K562 (cell line): ENCODE data around the gene MPRIP. TPM values are rescaled to one million over a fixed set of nuclear protein-coding genes. Genes with fewer than 3 reads are reported as not detected.

Source experiments
- ATAC-seq: fragments of 200-7000 bp; cut with Tn5 transposase; 3 replicates; pipeline ENCODE4 v1.9.1; 2020; ENCODE audit warnings: moderate library complexity
- BruUV-seq: library from RNA; stranded (reverse); fragments of 400-500 nt; replicated peaks from 2 replicates; lab custom pipeline; 2021; lab: Mats Ljungman, UMichigan
- CTCF ChIA-PET: fragments of 300-600 bp; formaldehyde crosslinking; extraction: SDS; loops from one replicate; lab custom pipeline; 2021; ENCODE audit warnings: low intra/inter-chr PET ratio; lab: Yijun Ruan, JAX
- POLR2A ChIA-PET: fragments of 300-600, 350-650 bp; sonication (Branson Sonifier 250); formaldehyde crosslinking; extraction: SDS; loops from one replicate; lab custom pipeline; 2021; ENCODE audit warnings: antibody characterized with exemption, inconsistent platforms; lab: Yijun Ruan, JAX
- DNase-seq, 4 experiments: peaks; one replicate each; pipeline versions ENCODE4 v3.0.0 to v3.0.0-alpha.2; 2011 to 2018; ENCODE audit warnings: low spot score in 3 of 4, mixed read lengths in 3 of 4; ENCODE audit errors: extremely low read depth in 1 of 4
- FAIRE-seq: peaks from 2 replicates; lab custom pipeline; 2011; peaks lifted over from hg19 to GRCh38; lab: Jason Lieb, UNC
- H2AFZ ChIP-seq: 2 replicates; pipeline ENCODE4 v1.6.0; 2011; ENCODE audit warnings: low read depth, low read length, control low read depth, inconsistent platforms
- H3K27ac ChIP-seq: fragments of 200-600 bp; 3 replicates; pipeline ENCODE4 v1.8.0; 2011; ENCODE audit warnings: low read depth, mild to moderate bottlenecking, control low read depth, inconsistent platforms, low read length, moderate library complexity, mixed read lengths; ENCODE audit errors: extremely low read depth
- H3K27me3 ChIP-seq, 2 experiments: fragments of 300-600 bp in 1 of 2; 2 replicates in 1 of 2; 3 replicates in 1 of 2; pipeline versions ENCODE4 v1.6.0 to v1.8.0; 2011; ENCODE audit warnings: inconsistent platforms in 2 of 2, low read length in 2 of 2, mild to moderate bottlenecking in 1 of 2, mixed read lengths in 1 of 2, moderate library complexity in 1 of 2; ENCODE audit not compliant: control insufficient read depth in 2 of 2, insufficient read depth in 2 of 2
- H3K36me3 ChIP-seq: fragments of 300-600 bp; 3 replicates; pipeline ENCODE4 v1.8.0; 2011; ENCODE audit warnings: mild to moderate bottlenecking, low read length, inconsistent platforms; ENCODE audit not compliant: control insufficient read depth, insufficient read depth
- H3K4me1 ChIP-seq, 2 experiments: fragments of 200-600 bp in 1 of 2; replicated peaks in 1 of 2; 2 replicates in 1 of 2; 3 replicates in 1 of 2; pipeline versions ENCODE4 v1.5.1 to v1.8.0; 2011; ENCODE audit warnings: inconsistent platforms in 2 of 2, low read length in 2 of 2, mild to moderate bottlenecking in 1 of 2, mixed read lengths in 1 of 2, moderate library complexity in 1 of 2; ENCODE audit not compliant: control insufficient read depth in 2 of 2, insufficient read depth in 2 of 2
- H3K4me2 ChIP-seq: 2 replicates; pipeline ENCODE4 v1.6.1; 2011; ENCODE audit warnings: low read length, control low read depth, inconsistent platforms, mixed read lengths; ENCODE audit not compliant: insufficient read depth
- H3K4me3 ChIP-seq: fragments of 200-600 bp; sonication (generic), shearing (Covaris generic); 2 replicates; pipeline ENCODE4 v1.5.1; 2016; ENCODE audit warnings: control low read depth, inconsistent platforms
- H3K79me2 ChIP-seq: fragments of 200-600 bp; 3 replicates; pipeline ENCODE4 v1.8.0; 2011; ENCODE audit warnings: low read length, inconsistent platforms; ENCODE audit not compliant: control insufficient read depth, insufficient read depth
- H3K9ac ChIP-seq, 2 experiments: 2 replicates each; pipeline versions ENCODE4 v1.6.0 to v1.6.1; 2011; ENCODE audit warnings: low read depth in 2 of 2, low read length in 2 of 2, control low read depth in 1 of 2, inconsistent platforms in 1 of 2, mild to moderate bottlenecking in 1 of 2, mixed read lengths in 1 of 2; ENCODE audit not compliant: insufficient read depth in 1 of 2
- H3K9me1 ChIP-seq: one replicate; pipeline ENCODE4 v1.6.0; 2011; ENCODE audit warnings: inconsistent platforms, mild to moderate bottlenecking, low read length, moderate library complexity; ENCODE audit not compliant: control insufficient read depth, insufficient read depth
- H3K9me3 ChIP-seq: replicated peaks from 2 replicates; pipeline ENCODE4 v1.5.1; 2011; ENCODE audit warnings: low read depth, low read length, inconsistent platforms; ENCODE audit not compliant: control insufficient read depth, insufficient read depth
- H4K20me1 ChIP-seq: replicated peaks from 2 replicates; pipeline ENCODE4 v1.6.1; 2011; ENCODE audit warnings: low read length, inconsistent platforms, mixed read lengths; ENCODE audit not compliant: control insufficient read depth, insufficient read depth
- CBFA2T3 ChIP-seq: fragments of 450-650 bp; IDR thresholded peaks from 2 replicates; pipeline ENCODE4 v1.6.1; 2017
- DEAF1 ChIP-seq: fragments of 450-650 bp; formaldehyde crosslinking; IDR thresholded peaks from 2 replicates; pipeline ENCODE4 v1.4.0; 2020; ENCODE audit warnings: mild to moderate bottlenecking, moderate library complexity
- E2F4 ChIP-seq: sonication (generic); formaldehyde crosslinking; IDR thresholded peaks from 2 replicates; pipeline ENCODE4 v1.8.0; 2022; ENCODE audit warnings: mild to moderate bottlenecking, low read depth, missing genetic modification reagents
- HMG20B ChIP-seq: fragments of 250-450 bp; sonication (Bioruptor Pico); IDR thresholded peaks from 2 replicates; pipeline ENCODE4 v1.5.0; 2021; ENCODE audit warnings: mild to moderate bottlenecking
- LEF1 ChIP-seq: fragments of 450-650 bp; IDR thresholded peaks from 2 replicates; pipeline ENCODE4 v1.6.1; 2016; ENCODE audit warnings: mild to moderate bottlenecking
- MED1 ChIP-seq: sonication (generic); formaldehyde crosslinking; IDR thresholded peaks from 2 replicates; pipeline ENCODE4 v1.8.1; 2023; ENCODE audit warnings: missing genetic modification reagents, borderline replicate concordance
- SETDB1 ChIP-seq: IDR thresholded peaks from one replicate; pipeline ENCODE4 v1.6.1; 2012; ENCODE audit warnings: low read length, control low read depth, inconsistent platforms
- TCFL5 ChIP-seq: fragments of 250-450 bp; sonication (Bioruptor Pico); conservative IDR thresholded peaks from 2 replicates; pipeline ENCODE4 v1.6.1; 2021; ENCODE audit warnings: mild to moderate bottlenecking, moderate library complexity, matching md5 sums
- TOE1 ChIP-seq, 2 experiments: fragments of 450-650 bp in 1 of 2; sonication (generic) in 1 of 2; formaldehyde crosslinking in 1 of 2; IDR thresholded peaks; 2 replicates each; pipeline versions ENCODE4 v1.7.1 to v1.8.0; 2016 to 2022; ENCODE audit warnings: borderline replicate concordance in 2 of 2, mild to moderate bottlenecking in 2 of 2, antibody characterized with exemption in 1 of 2, inconsistent platforms in 1 of 2, low read depth in 1 of 2, missing genetic modification reagents in 1 of 2, moderate library complexity in 1 of 2
- TRIM28 ChIP-seq: fragments of 450-650 bp; IDR thresholded peaks from 2 replicates; pipeline ENCODE4 v1.6.1; 2017
- ZC3H8 ChIP-seq: fragments of 450-650 bp; IDR thresholded peaks from 2 replicates; pipeline ENCODE4 v1.6.1; 2017
- ZHX1 ChIP-seq: fragments of 150-350 bp; conservative IDR thresholded peaks from 2 replicates; pipeline ENCODE4 v1.6.1; 2014; ENCODE audit warnings: low read length
- ZNF165 ChIP-seq: fragments of 250-450 bp; sonication (Bioruptor Pico); IDR thresholded peaks from 2 replicates; pipeline ENCODE4 v1.4.0; 2020; ENCODE audit warnings: borderline replicate concordance
- ZNF589 ChIP-seq: fragments of 200-800 bp; sonication (Bioruptor generic); IDR thresholded peaks from 2 replicates; pipeline ENCODE4 v1.6.1; 2016; ENCODE audit warnings: low read depth, missing genetic modification characterization, missing compliant biosample characterization
- ZNF77 ChIP-seq: fragments of 250-450 bp; sonication (Bioruptor Pico); IDR thresholded peaks from 2 replicates; pipeline ENCODE4 v1.5.0; 2020
- WGBS: fragments of 100-300 bp; shearing (Covaris generic); methylation state at CpG from one replicate; pipeline ENCODE4 v1.1.6; 2016; ENCODE audit warnings: low coverage, mixed read lengths; ENCODE audit not compliant: insufficient coverage; ENCODE audit errors: missing lambda C conversion rate; 5-methylcytosine and 5-hydroxymethylcytosine counted together
- in situ Hi-C: fragments of 300-500 bp; cut with MboI; formaldehyde crosslinking; loops from 4 replicates; pipeline ENCODE4 v1.15.0; 2018; ENCODE audit warnings: inconsistent platforms, mixed read lengths
- intact Hi-C: fragments of 100-400 bp; cut with micrococcal nuclease; formaldehyde crosslinking; loops from 2 replicates; pipeline ENCODE4 v1.14.2; 2022
- polyA plus RNA-seq, 8 experiments: library from polyadenylated mRNA; depleted of rRNA in 4 of 8; stranded (reverse) in 5 of 8; unstranded in 3 of 8; fragments of >200 nt; fragmentation: Nextera tagmentation in 2 of 8; fragmentation: Illumina TruSeq in 1 of 8; extraction: Ambion mirVana in 2 of 8; extraction: Trizol in 1 of 8; gene quantifications; 2 replicates each; pipeline versions ENCODE4 v1.2.1 to v1.2.3, GENCODE V29; 2011 to 2014; ENCODE audit warnings: inconsistent platforms in 1 of 8, missing spikeins in 1 of 8
- total RNA-seq, 7 experiments: library from RNA; depleted of rRNA in 6 of 7; stranded (reverse); fragments of >200 nt in 6 of 7; fragmentation: Illumina TruSeq in 2 of 7; extraction: Trizol in 2 of 7; gene quantifications; 2 replicates each; pipeline versions ENCODE4 v1.2.1 to v1.2.3, GENCODE V29; 2011 to 2021; ENCODE audit warnings: low replicate concordance in 1 of 7

The MPRIP gene
- total and polyA plus RNA-seq, 9 of the 15 experiments (the other 6 are each of a cell fraction or from before 2014, with no cell fraction given), result 10.0 to 72.6 (median 30.1) TPM

- no peak for TF ChIP-seq DEAF1 (CRISPR knock-in tag)
- TF ChIP-seq CBFA2T3, result no peak
- TF ChIP-seq ZHX1, result no peak
Observed at GRCh38 chr17:17109907-17110306, 67.7 kb downstream of the MPRIP start (continued).

GRCh38 chr17:17110520-17110919, 68.3 kb downstream of the MPRIP start:
- Histone ChIP-seq H3K36me3 (no peaks in the 10 kb centered on the region), H3K4me2 (no peak overlapping the region), H3K79me2 (no peaks in the 10 kb centered on the region), H3K9ac (no peak overlapping the region), H2AFZ (no peak overlapping the region), H3K4me3 (no peak overlapping the region), H3K4me1 (peaks cover 0 to 15% of the 10 kb centered on the region in 2 experiments; a peak in 3 of 5 replicates), H3K27ac (no peak overlapping the region), H3K9me1 (no peaks in the 10 kb centered on the region), H3K9me3 (no peaks in the 10 kb centered on the region), H3K27me3 (no peaks in the 10 kb centered on the region), H4K20me1 (0 out of 2 replicates have a peak, but pooled peaks cover 9% of the 10 kb centered on the region)
- CTCF ChIA-PET, result no interaction called here
- WGBS, result 39% methylated on average over 5 of the region's 5 CpGs
- ATAC-seq (no peak), DNase-seq (no peak), FAIRE-seq (no peak)
- no TSS peak for BruUV-seq
- intact Hi-C loops, result no loop called here
- POLR2A ChIA-PET, result interaction anchor here (0.6 kb wide), 1 partner anchor 55 kb away, joined by 3 read pairs; no protein-coding TSS in a partner anchor
- in situ Hi-C loops, result no loop called here
- TF ChIP-seq HMG20B (CRISPR knock-in tag) (no peak), ZC3H8 (no peak), TCFL5 (CRISPR knock-in tag) (no peak), TOE1 (IDR thresholded peaks at IDR 0.05; ENCODE audit: borderline replicate concordance) (no peak), TOE1 (CRISPR knock-in tag; IDR thresholded peaks at IDR 0.05; ENCODE audit: borderline replicate concordance, low read depth) (no peak), TRIM28 (no peak), ZNF165 (no peak), LEF1 (no peak), SETDB1 (no peak), ZNF589 (no peak), E2F4 (no peak), DEAF1 (CRISPR knock-in tag) (no peak), MED1 (CRISPR knock-in tag) (no peak), ZNF77 (CRISPR knock-in tag) (no peak)
